Measurements from ENCODE around the gene GPC6.

The GPC6 gene

DNA sequence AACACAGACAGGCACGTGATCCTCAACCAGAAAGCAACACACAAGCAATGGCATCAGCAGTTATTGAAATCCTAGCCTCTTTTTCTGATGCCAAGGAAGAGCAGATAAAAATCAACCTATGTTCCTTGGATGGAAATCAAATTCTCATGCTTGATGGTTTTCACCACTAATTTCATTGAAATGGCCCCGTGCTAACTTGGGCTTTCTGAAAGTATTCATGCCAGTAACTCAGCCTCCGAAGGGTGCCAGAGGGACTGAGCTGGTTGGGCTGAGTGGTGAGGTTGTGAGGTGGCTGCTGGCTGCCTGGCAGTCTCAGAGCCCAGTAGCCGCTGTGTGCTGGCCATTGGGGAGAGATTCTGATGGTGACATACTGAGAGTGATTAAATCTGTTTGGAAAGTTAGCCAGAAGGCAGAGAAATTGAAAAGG lies 943.6 kb downstream of the GPC6 start:
- DNase-seq (ENCODE audit: low read depth) = no peak
- in situ Hi-C loops (cut with HindIII; ENCODE audit: low sequenced_read_pairs) = no loop called here

DNA sequence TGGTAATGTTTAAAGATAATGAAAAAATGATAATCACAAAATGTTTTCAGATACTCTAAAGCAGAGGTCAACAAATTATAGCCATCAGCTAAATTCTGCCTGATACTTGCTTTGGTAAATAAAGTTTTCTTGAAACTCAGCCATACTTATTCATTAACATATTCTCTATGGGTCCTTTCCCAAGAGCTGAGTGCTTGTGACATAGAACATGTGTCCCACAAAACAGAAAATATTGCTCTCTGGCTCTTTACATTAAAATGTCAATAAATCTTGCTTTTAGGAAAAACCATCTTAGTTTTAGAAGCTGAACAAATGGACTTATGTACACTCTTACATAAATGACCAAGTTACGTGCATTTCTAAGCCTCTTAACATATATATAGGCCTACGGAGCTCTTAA lies 945.8 kb downstream of the GPC6 start:
- H3K4me3 ChIP-seq (ENCODE audit: low read depth, low read length) = no peak overlapping the region
- in situ Hi-C loops (cut with HindIII; ENCODE audit: low sequenced_read_pairs) = no loop called here
- TF ChIP-seq, protein P1, sequence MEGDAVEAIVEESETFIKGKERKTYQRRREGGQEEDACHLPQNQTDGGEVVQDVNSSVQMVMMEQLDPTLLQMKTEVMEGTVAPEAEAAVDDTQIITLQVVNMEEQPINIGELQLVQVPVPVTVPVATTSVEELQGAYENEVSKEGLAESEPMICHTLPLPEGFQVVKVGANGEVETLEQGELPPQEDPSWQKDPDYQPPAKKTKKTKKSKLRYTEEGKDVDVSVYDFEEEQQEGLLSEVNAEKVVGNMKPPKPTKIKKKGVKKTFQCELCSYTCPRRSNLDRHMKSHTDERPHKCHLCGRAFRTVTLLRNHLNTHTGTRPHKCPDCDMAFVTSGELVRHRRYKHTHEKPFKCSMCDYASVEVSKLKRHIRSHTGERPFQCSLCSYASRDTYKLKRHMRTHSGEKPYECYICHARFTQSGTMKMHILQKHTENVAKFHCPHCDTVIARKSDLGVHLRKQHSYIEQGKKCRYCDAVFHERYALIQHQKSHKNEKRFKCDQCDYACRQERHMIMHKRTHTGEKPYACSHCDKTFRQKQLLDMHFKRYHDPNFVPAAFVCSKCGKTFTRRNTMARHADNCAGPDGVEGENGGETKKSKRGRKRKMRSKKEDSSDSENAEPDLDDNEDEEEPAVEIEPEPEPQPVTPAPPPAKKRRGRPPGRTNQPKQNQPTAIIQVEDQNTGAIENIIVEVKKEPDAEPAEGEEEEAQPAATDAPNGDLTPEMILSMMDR (IDR thresholded peaks at IDR 0.05; ENCODE audit: low read depth, low read length, missing control alignments) = no peak
- no peak for DNase-seq (ENCODE audit: low read depth)

More for the DNA sequence above, 943.6 kb downstream of the GPC6 start:
- H3K4me3 ChIP-seq (ENCODE audit: low read depth, low read length) = no peak overlapping the region
- TF ChIP-seq, protein P1 (IDR thresholded peaks at IDR 0.05; ENCODE audit: low read depth, low read length, missing control alignments) = no peak

DNA sequence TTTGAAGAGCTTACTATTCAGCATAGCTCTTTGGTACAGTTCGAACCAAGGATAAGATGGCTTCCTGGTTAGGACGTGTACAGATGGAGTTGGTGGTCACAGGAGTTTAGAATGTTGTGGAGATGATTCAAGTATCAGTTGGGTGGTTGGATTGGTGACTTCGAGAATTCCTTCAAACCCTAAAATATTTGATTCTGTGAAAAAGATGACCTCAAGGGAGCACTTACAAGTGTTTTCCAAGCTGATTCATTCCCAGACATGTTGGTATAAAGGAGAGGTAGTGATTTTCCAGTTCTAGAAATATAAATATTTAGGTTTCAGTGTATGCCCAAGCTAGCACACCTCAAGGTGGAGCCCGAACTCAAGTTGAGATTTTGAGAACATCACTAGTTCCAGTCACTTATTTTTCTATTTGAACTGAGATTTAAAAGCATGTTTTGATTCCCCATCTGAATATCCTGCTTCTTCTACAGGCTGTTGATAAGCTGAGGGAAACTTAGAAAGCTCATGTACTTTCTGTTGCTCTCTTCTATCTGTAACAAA lies 946.8 kb downstream of the GPC6 start:
- TF ChIP-seq, protein P1 (IDR thresholded peaks at IDR 0.05; ENCODE audit: low read depth, low read length, missing control alignments) = no peak
- in situ Hi-C loops (cut with HindIII; ENCODE audit: low sequenced_read_pairs) = no loop called here
- no peak for DNase-seq (ENCODE audit: low read depth)
- H3K4me3 ChIP-seq (ENCODE audit: low read depth, low read length) = no peak overlapping the region

DNA sequence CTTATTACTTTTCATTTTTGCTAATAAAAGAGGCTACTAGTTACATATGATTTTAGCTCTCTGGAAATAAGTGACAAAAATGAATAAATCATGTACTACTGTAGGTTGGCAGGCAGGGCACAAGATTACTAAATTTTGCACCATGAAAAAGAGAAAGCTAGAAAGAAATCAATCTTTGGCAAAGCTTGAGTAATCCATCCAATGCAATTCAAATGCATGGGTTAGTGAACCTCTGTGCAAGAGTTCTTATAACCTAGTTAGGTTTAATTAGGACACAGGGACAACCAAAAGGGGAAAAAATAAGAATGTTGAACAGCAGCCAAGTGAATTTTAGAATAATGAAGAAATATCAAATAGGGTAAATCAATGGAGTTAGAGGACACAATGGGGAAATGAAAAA lies 947.4 kb downstream of the GPC6 start:
- no peak overlapping the region for H3K4me3 ChIP-seq (ENCODE audit: low read depth, low read length)
- TF ChIP-seq, protein P1 (IDR thresholded peaks at IDR 0.05; ENCODE audit: low read depth, low read length, missing control alignments) = no peak
- no peak for DNase-seq (ENCODE audit: low read depth)
- in situ Hi-C loops (cut with HindIII; ENCODE audit: low sequenced_read_pairs) = no loop called here

DNA sequence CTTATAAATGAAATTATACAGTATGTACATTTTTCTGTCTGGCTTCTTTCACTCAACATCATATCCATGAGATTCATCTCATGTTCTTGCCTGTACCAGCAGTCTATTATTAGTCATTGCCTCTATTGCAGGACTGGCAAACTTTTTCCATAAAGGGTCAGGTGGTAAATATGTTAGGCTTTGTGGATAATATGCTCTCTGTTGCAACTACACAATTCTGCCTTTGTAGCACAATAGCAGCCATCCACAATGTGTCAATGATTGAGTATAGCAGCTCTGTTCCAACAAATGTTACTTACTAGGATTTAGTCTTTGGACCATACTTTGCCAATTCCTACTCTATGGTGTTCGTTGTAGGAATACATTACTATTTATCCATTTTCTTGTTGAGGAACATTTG lies 948.5 kb downstream of the GPC6 start:
- H3K4me3 ChIP-seq (ENCODE audit: low read depth, low read length) = no peak overlapping the region
- TF ChIP-seq, protein P1 (IDR thresholded peaks at IDR 0.05; ENCODE audit: low read depth, low read length, missing control alignments) = no peak
- in situ Hi-C loops (cut with HindIII; ENCODE audit: low sequenced_read_pairs) = no loop called here
- DNase-seq (ENCODE audit: low read depth) = no peak

DNA sequence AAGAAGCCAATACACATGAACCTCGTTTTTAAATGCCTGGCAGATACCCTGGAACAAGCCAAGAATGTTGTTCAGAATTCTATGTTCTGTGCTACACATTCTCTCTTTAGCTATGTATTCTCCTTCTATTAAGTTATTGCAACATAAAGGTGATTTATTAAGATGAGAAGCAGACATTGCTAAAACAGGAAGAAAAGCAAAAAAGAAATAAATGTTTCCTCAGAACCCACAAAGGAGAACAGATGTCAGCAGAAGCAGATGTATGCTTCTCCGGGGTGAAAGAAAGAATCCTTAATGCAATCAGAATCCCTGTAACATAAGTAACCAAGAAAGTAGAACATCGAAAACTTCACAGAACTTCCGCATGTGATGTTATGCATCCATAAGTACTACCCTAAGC lies 950.0 kb downstream of the GPC6 start:
- TF ChIP-seq, protein P1 (IDR thresholded peaks at IDR 0.05; ENCODE audit: low read depth, low read length, missing control alignments) = no peak
- no peak for DNase-seq (ENCODE audit: low read depth)
- in situ Hi-C loops (cut with HindIII; ENCODE audit: low sequenced_read_pairs) = no loop called here
- no peak overlapping the region for H3K4me3 ChIP-seq (ENCODE audit: low read depth, low read length)
